Endometrial microvascular endothelial cells (primary cell): Measurements from ENCODE around the gene LYZL1. TPM values are rescaled to one million over a fixed set of nuclear protein-coding genes. Genes with fewer than 3 reads are reported as not detected.
"Not testable (repeated sequence)": the region's sequence is repeated elsewhere in the genome, so short reads cannot be mapped to it uniquely, and the experiment has no call there.

Source experiments
- in situ Hi-C: cut with HindIII; loops from 2 replicates; pipeline ENCODE4 v1.10.0; 2017; ENCODE audit warnings: low sequenced_read_pairs, low pct_unique_long_range_greater_than_20kb; ENCODE audit errors: inconsistent ontology term
- total RNA-seq: library from RNA; depleted of rRNA; stranded (reverse); fragments of >200 nt; gene quantifications from one replicate; pipeline ENCODE4 v1.2.3, GENCODE V29; 2015; ENCODE audit errors: inconsistent ontology term

The LYZL1 gene
- total RNA-seq, 1 donor from 2014 or later = not detected

DNA sequence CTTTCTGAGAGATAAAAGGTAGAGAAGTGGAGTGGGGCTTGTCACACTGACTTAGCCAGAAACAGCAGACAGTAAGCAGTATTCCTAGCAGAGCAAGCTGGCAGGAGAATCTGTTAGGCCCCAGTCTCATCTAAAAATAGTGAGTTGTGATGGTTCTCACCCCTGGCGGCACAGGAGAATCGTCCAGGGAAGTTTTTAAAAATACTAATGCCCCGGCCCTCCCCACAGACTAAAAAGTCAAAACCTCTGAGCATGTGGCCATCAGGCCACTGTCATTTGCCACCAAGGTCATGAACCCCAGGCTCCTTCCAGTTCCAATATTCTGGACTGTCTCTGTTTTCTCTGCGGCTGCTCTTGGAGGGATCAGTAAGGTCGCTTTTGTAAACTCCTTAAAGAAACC lies 34.0 kb downstream of the LYZL1 start:
- in situ Hi-C loops = no loop called here

DNA sequence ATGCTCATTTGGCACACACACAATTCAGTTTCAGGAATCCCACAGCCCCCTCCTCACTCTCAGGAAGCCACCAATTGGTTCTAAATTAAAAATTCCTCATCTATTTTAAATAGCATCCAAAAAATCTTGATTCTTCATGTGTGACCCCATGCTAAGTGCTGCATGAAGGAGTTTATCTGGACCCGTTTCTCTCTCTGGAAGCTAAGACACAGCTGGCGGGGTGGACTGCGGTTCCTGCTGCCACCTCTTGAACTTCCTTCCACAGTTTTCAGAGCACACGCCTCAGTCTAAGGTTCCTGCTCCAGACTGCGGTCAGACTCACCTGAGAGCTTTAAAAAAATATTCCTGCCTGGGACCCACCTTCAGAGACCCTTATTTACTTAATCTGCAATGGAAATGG lies 34.5 kb downstream of the LYZL1 start:
- in situ Hi-C loops = no loop called here

DNA sequence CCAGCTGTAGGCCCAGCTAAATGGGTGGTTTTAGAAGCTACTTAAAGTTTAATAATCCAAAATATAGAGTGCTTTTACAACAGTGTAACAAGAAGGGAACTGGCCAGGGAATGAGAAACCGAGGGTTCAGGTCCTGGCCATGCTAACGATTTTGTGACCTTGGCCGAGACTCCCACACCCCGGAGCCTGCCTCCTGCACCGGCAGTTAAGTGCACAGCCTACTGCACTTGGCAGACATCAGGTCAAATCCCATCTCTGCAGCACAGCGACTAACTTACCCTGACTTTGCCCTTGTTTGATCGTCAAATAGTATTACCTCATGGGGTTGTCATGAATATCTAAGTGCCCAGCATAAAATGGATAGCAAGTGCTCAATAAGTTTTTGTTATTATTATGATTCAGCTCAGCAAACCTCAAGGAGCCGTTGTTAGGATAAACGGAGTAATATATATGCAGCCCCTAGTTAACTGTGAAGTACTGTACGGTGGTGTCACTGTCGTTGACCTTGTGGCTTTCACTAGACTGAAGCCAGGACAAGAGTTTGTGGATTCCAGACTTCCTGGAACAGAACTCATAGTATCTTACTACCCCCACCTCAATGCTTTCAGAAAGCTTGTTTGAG lies 35.5 kb downstream of the LYZL1 start:
- in situ Hi-C loops = no loop called here

DNA sequence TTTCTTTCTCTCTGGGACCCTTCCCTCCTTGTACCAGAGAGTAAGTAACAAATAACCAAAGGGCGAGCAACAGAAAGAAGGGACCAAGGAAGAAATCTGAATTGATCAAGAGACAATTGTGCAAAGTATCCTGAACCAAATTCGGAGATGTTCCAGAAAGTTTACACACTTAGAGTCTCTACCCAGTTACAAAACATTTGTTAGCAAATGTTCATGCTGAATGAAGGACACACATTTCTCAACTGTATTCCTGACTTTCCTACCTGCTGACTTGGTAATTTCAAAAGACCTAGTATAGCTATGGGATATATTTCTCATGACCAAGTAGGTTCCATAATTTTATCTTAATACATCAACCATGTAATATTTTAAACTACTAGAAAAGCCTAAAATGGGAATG lies 37.4 kb downstream of the LYZL1 start:
- in situ Hi-C loops = no loop called here

DNA sequence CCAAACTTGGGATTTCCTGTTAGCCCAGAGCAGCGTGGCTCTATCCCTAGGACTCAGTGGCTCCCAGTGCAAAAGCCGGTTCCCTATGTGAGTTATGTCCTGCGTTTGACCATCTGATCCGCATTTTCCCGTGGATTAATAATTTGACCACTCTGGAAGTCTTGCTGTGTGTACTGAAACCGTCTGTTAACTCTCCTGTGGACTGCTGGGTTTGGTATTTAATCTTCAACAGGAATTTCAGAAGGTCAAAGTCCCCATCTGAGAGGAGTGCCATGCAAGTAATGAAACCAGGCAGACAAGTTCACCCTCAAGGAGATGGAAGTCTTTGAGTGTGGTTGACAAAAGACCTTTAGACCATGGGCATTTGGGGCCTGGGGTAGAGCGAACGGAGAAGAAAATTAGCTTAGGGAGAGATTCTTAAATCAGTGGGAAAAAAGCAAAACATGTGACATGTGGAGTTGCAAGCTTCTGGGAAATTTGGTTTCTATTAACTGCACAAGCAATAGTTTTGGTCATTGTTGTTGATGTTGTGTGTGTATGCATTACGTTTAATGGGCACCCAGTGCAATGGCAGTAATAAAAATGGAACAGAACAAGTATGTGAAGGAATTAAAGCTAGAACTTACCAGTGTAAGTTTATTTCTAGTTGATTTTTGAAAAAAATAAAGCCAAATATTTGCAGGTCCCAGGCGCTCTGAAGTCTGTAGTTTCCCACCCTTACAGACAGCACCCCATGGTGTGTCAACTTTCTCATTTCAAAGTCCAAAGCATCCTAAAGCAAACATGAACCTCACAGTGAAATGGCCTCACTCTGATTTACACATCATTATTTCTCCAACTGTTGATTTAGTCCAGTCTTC lies 38.2 kb downstream of the LYZL1 start:
- in situ Hi-C loops = no loop called here

DNA sequence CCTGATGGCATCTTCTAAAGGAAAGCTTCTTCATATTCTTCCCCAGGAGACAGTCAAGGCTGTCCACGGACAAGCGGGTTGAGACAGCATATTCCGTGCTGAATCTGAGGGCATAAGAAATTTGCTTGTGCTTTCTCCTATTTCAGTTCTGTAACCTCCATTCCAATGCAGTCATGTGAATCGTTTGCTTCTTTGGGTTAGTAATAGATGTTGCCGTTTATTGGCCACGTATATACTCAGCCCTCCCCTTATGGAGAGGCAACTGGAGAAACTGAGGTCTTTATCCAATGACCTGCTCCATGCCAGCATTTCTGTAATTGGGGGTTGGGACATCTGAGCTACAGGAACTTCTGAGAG lies 38.9 kb downstream of the LYZL1 start:
- in situ Hi-C loops = no loop called here

DNA sequence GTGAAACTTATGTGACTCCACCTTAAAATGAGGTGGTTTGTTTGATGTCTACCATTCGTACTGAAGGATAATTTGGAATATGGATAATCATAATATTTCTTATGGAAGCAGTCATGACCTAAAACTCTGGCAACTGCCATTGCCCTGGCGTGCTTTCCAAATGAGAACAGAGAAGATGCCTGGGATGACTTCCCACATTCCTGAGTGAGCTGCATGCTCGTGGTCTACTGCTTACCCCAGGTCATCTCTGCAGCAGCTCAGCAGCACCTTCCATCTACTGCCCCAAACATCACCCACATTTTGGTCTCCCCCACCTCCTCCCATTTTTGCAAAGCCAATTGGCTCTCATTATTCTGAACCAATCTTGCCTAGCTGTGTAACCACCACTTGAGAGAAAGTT lies 40.1 kb downstream of the LYZL1 start:
- in situ Hi-C loops = no loop called here

DNA sequence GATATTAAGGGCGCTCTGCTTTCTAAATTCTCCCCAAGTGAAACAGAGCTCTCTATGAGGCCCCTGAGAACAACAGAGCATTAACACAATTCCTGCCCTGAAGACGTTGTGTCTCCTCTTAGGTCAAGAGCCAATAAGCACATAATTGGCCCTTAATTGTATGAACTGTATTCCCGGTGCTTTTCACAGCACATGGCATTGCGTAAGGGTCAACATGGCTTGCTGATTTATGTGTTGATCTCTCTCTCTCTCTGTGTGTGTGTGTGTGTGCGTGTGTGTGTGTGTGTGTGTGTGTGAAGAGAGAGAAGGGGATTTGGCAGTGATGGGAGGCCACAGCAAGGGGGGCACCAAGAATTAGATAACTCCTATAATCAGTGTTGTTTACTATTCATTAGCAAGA lies 40.5 kb downstream of the LYZL1 start:
- in situ Hi-C loops = no loop called here

DNA sequence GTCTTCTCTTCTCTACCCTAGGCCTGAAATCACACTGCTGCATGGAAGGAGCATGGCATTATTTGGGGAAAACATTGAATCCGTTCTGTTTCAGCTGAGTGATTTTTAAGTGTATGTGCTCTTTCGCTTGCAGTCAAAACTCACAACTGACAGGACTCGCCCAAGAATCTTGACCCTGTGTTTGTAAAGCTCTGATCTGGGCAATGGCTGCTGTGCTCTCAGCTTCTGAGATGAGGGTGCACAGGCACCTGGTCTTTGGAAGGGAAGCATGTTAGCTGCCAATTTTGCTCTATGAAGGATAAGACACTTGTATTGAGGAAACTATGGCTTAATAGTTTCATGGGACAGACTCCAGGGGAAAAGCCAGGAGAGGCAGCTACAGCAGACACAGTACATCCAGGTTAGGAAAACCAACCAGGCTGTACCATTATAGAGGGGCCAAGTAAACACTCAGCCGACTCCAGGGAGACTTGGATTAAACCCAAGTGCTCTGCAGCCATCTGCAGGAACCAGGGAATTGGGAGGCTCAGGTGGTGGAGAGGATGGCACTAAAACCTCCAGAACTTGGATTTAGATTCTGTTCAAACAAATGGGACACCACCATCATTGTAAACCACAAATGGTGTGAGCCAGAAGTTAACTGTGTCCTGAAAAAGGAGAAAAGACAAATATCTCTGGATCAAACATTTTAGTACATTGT lies 43.3 kb downstream of the LYZL1 start:
- in situ Hi-C loops = no loop called here

DNA sequence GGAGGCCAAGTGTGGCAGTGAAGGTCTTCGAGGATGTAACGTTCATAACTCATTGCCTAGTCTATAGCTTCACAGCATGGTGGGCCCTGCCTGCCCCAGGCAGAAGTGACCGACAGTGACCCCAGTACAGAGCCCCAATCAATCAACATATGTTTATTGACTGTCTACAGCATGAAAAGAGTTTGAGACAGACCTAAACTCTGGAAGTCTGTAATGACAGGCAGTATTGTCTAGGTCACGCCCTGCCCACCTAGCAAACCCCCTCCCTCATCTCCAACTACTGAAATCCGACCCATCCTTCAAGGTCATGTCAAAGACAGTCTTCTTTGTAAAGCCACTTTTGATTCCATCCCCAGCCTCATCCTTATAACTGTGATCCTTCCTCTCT lies 43.9 kb downstream of the LYZL1 start:
- in situ Hi-C loops = no loop called here

DNA sequence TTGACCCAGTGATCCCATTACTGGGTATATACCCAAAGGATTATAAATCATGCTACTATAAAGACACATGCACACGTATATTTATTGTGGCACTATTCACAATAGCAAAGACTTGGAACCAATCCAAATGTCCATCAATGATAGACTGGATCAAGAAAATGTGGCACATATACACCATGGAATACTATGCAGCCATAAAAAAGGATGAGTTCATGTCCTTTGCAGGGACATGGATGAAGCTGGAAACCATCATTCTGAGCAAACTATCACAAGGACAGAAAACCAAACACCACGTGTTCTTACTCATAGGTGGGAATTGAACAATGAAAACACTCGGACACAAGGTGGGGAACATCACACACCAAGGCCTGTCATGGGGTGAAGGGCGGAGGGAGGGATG lies 48.7 kb downstream of the LYZL1 start:
- in situ Hi-C loops = not testable (repeated sequence)

DNA sequence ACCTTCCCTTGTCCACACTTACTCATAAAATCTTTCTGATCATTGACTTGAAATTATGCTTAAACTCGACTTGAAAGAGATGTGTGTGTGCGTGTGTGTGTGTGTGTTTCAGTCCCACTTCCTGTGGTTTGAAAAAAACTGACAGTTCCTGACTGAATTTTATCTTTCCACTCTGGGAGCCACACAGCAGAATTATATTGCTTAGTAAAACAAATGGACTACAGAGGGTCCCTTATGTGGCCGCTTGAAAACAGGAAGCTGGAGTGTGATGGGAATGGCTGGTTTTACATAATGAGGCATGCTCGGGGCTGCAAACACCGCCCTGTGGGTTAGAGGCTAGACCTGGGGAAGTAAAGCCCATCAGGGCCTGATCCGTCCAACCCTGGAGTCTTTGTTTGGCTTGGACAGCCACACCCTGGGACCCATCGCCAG lies 54.8 kb downstream of the LYZL1 start:
- in situ Hi-C loops = no loop called here

DNA sequence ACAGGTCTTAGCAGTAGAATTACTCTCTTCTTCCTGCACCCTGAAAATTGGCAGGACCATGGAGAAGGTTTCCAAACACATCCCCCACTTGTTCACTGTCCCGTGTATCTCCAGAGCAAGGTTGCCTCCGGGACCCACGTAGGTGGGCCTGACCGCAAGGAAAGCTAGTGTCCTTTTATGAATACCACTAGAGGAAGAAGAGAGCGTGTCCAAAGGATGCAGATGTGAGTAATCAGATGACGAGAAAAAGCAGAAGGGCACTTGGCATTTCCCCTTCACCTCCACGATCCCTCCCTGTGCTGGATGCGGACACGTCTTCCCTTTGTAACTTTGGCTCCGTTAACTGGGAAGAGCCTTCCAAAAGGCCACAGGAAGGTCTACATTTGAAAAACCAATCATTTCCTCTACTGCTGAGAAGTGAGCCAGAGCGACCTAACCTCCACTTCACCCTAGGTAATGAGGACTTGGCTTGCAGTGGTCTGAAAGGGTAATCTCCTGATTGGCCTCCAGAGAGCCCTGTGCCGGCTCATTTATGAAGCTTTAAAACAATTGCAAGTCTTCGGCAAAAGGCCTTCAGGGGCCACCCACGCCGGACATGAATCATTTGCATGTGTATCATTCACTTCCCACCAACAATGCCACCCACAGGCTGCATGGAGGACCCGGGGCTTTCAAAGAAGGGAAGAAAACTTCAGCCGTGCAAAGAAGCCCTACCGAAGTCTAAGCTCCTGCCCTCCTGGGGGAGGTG lies 55.4 kb downstream of the LYZL1 start:
- in situ Hi-C loops = no loop called here

DNA sequence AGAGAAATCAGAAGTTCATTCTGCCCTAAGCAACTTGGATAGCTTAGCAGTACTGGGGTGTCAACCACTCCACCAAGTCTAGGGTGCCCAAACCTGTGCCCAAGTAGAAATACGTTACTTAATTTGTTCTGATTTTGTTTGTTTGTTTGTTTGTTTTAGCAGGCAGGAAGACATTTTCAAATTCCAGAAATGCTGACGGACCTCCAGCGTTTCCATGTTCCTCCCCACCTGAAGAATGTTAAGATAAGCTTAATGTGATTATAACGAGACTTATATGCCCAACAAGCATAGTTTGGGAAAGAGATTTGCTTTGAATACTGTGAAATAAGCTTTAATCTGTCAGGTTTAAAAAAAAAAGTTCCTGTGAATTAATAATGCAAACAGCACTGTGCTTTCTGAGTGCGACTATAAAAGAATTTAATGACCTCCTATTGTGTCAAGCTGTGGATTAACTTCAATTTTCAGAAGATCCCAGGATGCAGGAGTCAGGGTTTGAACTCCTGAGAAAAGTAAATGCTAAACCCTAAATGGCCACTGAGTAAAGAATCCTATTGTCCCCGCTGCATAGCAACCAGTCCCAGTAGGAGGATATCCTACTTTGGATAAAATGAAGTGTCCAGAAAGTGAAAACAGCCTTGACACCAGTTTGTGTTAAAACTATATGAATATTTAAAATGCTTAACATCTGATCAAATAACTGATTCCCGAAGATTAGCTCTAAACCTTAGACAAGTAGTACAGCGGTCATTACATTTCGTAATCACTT lies 56.5 kb downstream of the LYZL1 start:
- in situ Hi-C loops = no loop called here

DNA sequence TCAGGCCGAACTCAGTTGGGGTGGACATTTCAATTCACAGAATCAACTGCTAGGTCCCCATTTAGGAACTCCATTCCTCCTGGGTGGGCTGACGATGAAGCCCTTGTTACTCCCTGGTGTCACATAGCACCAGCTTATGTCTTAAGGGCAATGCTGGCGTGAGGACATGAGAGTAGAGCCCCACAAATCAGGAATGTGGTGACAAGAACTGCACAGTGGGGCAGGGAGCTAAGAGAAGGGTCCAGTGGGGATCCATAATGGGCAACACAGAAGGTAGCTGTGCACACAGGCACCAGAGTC lies 57.0 kb downstream of the LYZL1 start:
- in situ Hi-C loops = no loop called here

DNA sequence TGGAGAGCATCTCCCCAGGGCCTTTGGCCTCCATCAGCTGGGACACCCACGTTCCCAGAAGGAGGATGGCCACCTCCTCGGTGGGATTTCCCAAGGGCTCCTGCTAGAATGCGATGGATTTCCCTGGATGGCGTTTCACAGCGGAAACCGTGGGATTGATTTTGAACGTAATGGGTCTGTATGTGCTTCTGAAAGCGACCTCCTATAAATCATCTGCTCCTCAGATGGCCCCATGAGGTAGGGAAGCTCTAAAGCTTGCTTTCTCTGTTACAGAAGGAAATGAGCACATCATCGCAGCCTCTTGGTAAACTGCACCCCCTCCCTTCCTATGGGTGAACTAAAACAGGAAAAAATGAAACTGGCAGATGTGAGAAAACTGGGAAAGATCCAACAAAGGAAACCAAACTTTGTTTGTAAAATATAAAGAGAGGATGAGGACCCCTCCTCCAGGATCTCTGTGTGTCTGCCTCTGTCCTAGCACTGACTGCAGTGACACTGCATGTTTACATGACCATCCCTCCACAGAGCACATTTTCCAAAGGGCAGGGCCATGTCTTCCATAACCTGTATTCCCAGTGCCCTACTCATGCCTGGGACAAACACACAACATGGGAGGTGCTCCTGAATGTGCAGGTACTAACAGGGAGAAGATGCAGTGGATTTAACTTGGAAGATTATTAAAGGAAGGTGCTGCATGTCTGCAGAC lies 57.6 kb downstream of the LYZL1 start:
- in situ Hi-C loops = no loop called here

DNA sequence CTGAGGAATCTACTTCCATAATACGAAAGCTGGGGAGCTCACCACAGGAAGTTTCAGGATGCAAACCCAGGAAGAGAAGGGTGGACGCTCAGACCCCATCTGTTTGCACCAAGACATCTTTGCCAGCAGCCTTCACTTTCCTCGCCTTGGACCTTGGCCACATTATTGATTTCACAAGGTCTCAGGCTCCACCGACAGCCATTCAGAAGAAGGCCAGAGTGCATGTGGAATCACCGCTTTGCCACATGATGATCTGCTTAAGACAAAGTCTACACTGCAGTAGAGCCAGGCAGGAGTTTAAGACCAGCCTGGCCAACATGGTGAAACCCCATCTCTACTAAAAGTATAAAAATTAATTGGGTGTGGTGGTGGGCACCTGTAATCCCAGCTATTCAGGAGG lies 60.0 kb downstream of the LYZL1 start:
- in situ Hi-C loops = no loop called here

DNA sequence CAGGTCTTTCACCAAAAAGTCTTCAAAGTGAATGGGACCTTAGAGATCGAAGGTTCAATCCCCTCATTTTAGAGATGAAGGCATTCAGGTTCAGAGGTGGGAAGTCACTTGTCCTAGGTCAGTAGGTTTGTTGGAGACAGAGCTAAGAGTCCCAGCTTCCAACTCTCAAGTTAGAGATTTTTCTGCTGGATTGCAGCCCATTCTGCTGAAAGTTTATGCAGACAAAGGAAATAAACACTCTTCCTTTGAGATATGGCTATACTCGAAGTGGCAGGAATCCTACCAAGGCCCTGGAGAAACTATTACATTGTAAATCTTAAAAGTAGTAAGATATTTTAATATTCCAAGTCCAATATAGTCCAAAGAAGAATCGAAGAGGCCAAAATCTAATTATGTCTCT lies 64.4 kb downstream of the LYZL1 start:
- in situ Hi-C loops = no loop called here
